GM10266 (cell line): ENCODE results near the gene WDR91.

Source experiments
- DNase-seq: peaks from one replicate; pipeline ENCODE4 v3.0.0; 2012; ENCODE audit errors: extremely low spot score
- TF ChIP-seq, protein P1 (sequence below): IDR thresholded peaks from 2 replicates; pipeline ENCODE4 v1.5.1; 2012; ENCODE audit warnings: mild to moderate bottlenecking, low read depth; ENCODE audit not compliant: control insufficient read depth, insufficient read depth; ENCODE audit errors: missing control alignments

Gene WDR91

DNA sequence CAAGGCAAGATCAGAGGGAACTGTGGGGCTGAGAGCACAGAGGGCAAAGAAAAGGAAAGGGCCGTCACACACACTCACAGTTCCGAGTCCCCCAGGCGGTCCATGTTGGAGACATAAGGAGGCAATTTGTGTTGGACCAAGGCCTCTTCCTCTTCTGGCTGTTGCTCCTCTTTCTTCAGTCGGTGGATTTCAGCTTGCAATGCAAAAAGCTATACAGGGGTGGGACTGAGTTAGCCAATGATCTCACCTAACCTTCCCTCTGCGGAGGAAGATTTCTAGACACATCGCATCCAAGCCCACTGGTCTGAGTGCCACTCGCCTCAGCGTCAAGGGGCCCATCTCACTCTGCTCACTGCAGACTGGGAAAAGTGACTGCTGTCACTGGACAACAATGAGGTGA is 5.5 kb downstream of the WDR91 start:
- DNase-seq: no peak
- TF ChIP-seq, protein P1, sequence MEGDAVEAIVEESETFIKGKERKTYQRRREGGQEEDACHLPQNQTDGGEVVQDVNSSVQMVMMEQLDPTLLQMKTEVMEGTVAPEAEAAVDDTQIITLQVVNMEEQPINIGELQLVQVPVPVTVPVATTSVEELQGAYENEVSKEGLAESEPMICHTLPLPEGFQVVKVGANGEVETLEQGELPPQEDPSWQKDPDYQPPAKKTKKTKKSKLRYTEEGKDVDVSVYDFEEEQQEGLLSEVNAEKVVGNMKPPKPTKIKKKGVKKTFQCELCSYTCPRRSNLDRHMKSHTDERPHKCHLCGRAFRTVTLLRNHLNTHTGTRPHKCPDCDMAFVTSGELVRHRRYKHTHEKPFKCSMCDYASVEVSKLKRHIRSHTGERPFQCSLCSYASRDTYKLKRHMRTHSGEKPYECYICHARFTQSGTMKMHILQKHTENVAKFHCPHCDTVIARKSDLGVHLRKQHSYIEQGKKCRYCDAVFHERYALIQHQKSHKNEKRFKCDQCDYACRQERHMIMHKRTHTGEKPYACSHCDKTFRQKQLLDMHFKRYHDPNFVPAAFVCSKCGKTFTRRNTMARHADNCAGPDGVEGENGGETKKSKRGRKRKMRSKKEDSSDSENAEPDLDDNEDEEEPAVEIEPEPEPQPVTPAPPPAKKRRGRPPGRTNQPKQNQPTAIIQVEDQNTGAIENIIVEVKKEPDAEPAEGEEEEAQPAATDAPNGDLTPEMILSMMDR: no peak

DNA sequence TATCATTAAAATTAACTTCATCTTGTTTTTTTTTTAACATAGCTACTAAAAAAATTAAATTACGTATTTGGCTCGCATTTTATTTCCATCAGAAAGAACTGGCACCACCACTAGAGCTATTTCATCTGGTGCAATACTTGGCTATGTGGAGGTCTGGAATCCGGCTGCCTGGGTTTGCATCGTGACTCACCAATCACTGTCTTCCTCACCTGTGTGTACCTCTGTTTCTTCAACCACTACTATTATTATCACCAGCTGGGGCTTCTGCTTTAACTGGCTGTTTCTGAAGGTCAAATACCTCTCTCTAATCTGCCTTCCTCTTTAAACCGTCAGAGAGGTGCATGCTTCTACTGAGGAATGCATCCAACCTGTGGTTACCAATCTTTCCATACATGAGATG is 6.5 kb downstream of the WDR91 start:
- TF ChIP-seq, protein P1: no peak
- DNase-seq: no peak

DNA sequence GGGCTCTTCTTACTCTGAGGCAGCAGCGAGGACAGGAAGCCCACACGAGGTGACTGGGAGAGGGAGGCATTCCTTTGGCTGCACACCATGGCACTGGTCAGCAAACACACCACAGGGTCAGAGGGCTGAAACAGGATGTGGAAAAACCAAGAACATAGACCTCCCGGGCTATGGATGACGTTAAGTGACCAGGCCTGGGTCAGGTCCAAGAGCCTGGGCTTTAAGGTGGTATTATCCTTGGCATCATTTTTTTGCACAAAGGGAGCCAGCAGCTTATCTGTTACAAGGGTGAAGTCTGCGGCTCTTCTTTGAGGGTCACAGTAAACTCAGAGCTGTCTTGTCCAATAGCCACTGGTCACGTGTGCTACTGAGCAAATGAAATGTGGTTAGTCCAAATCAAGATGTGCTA is 7.0 kb downstream of the WDR91 start:
- TF ChIP-seq, protein P1: no peak
- no peak for DNase-seq

DNA sequence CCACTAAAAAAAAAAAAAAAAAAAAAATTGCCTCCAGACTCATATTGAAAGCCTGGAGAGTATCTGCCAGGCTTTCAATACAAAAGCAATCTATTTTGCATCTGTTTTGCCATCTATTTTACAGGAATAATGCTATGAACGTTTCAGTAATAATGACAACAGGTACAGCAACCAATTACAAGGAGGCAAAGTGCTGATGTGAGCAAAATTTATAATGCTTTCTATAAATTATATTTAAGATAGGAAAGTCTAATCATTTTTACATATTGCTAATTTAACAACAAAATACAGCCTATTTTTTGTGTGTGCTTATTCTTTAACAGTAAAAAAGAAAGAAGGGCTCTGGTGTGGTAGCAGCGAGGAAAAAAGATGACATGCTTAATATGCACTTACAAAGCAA is 10.0 kb downstream of the WDR91 start:
- TF ChIP-seq, protein P1: no peak
- no peak for DNase-seq

DNA sequence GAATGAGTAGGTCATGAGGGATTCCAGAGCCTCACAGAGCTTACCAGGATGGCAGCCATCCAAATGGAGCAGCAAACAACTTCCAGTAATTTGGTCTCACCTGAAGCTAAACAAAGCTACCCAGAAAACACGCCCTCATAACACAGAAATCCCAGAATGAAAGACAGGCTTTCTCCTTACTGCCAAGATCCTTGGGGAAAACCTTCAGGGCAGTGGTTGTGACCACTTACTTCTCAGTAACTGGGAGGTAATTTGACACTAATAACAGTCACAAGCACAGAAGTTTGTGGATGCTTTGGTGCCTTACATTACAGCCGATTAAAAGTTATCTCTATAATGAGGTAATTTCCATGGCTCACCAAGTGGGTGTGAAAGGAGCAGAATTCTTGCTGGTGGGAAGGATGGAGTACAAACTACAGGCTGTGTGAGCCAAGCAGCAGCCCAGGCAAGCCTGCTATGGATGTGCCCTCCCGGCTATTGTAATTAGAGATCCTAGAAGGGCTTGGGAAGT is 10.4 kb downstream of the WDR91 start:
- no peak for DNase-seq
- TF ChIP-seq, protein P1: no peak

DNA sequence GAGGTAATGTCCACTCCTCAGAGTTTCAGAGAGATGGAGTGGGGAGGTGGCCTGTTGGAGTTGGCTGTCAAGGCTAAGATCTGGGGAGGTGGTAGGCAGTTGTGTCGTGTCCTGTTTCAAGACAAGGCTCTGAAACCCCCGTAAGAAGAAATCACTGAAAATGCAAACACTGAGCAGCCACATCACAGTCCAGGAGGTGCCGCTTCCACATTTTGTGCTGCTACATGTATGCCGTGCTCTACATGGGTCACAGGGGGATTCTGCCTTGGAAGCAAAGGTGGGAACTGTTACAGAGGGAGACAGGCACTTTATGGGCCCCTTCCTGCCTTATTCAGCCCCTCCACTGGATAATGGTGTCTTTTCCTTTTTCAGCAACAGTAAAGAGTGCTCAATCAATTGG is 11.9 kb downstream of the WDR91 start:
- TF ChIP-seq, protein P1: no peak
- no peak for DNase-seq

DNA sequence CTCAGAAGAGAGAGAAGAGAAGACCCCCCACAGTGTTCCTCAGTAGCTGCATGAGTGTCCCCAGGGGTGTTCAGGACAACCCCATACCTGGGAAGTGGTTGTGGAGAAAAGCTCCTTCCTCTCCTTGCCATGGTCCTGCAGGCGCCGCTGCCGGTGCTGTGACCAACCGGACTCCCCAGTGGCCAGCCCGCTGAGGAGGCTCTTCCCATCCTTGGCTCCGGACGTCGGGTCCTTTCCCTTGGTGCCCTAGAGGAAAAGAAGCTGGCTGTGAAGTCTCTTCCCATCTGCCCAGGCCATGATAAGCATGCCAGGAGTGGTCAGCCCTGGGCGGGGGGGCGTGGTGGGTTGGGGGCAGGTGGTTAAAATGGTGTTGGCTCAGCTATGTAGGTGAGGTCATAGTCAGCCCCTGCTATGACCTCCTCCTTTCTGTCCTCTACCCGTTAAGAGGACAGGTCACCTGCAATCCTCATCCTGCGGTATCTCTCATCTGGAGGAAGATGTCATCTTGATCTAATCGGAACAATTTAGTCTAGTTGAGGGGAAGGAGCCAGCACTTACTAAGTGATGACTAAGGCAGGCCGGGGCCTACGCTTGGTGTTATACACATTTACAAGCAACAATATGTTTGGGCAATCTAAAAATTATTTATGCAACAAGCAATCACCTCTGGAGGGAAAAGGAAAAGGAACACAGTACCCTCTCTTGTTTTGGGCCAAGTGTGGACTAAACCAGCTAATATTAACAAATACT is 13.2 kb downstream of the WDR91 start:
- TF ChIP-seq, protein P1: no peak
- DNase-seq: no peak
